AG10803 (cell line): ENCODE data around the gene SH3BP4.

Experiments used
- DNase-seq: peaks from one replicate; pipeline ENCODE4 v3.0.0; 2010; ENCODE audit warnings: low read depth
- H3K4me3 ChIP-seq: 2 replicates; pipeline ENCODE4 v1.5.1; 2011; ENCODE audit warnings: mild to moderate bottlenecking, low read length, control low read depth
- TF ChIP-seq, protein P1 (sequence below): conservative IDR thresholded peaks from 2 replicates; pipeline ENCODE4 v1.5.1; 2011; ENCODE audit warnings: mild to moderate bottlenecking, low read length, control low read depth, inconsistent platforms

The SH3BP4 gene

DNA sequence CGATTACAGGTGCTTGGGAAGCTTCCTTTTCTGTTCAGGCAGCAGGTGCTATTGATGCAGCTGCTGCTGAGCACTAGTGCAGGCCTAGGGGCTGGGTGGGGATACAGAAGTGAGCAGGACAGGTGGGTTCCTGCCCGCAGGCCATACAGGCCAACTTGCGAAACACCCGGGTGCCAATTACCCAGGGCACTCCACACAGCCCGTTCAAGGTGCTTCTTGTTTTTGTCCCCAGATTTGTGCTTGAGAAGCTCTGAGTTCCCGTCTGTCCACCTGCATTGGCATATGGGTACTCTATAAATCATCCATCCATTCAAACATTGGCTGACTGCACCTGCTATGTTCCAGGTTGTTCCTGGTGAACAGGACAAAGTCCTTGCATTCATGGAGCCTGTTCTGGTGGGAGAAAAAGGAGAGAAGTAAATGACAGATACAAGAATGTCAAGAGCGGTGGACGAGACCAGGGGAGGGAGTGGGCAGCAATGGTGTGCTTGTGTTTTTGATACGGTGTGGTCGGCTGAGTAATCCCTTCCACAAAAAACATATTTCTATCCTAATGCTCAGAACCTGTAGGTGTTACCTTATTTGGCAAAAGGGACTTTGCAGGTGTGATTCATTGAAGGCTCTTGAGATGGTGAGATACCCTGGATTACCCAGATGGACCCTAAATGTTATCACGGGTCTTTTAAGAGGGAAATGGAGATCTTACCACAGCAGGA, 31.4 kb downstream of the SH3BP4 start:
- no peak for DNase-seq
- H3K4me3 ChIP-seq = no peak overlapping the region
- TF ChIP-seq, protein P1, sequence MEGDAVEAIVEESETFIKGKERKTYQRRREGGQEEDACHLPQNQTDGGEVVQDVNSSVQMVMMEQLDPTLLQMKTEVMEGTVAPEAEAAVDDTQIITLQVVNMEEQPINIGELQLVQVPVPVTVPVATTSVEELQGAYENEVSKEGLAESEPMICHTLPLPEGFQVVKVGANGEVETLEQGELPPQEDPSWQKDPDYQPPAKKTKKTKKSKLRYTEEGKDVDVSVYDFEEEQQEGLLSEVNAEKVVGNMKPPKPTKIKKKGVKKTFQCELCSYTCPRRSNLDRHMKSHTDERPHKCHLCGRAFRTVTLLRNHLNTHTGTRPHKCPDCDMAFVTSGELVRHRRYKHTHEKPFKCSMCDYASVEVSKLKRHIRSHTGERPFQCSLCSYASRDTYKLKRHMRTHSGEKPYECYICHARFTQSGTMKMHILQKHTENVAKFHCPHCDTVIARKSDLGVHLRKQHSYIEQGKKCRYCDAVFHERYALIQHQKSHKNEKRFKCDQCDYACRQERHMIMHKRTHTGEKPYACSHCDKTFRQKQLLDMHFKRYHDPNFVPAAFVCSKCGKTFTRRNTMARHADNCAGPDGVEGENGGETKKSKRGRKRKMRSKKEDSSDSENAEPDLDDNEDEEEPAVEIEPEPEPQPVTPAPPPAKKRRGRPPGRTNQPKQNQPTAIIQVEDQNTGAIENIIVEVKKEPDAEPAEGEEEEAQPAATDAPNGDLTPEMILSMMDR = no peak

DNA sequence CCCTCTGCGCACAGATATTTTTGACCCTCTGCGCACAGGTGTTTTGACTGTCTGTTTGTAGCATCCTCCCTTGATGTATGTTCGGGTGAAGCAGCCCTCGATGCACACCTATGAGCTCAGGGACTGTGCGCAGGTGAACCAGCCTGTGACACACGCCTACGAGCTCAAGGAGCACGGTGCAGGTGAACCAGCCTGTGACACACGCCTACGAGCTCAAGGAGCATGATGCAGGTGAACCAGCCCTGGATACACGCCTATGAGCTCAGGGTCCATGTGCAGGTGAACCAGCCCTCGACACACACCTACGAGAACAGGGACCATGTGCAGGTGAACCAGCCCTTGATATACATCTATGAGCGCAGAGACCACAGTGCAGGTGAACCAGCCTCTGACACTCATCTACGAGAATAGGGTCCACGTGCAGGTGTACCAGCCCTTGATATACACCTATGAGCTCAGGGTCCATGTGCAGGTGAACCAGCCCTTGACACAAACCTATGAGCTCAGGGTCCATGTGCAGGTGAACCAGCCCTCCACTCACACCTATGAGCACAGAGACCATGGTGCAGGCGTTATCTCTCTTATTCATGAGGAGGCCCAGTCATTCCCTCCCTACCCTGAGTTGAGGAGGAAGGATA, 33.9 kb downstream of the SH3BP4 start:
- H3K4me3 ChIP-seq = no peak overlapping the region
- TF ChIP-seq, protein P1 = no peak
- no peak for DNase-seq

DNA sequence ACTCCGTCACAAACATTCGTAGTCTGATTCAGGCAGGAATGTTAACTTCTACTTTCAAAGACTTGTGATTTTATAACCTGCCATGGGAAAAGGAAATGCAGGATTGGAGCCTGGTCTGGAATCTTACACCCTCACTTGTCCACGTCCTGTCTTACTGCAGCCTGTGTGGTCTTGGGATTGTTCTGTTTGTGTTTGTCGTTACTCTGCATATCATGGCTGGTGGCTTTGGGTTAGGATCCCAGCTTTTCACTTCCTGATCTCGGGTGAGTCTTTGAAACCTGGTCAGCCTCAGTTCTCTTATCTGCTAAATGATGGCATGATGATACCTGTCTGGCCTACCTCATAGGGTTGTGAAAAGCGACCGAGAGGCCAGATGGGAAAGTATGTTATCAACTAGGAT, 34.6 kb downstream of the SH3BP4 start:
- no peak for DNase-seq
- TF ChIP-seq, protein P1 = no peak

DNA sequence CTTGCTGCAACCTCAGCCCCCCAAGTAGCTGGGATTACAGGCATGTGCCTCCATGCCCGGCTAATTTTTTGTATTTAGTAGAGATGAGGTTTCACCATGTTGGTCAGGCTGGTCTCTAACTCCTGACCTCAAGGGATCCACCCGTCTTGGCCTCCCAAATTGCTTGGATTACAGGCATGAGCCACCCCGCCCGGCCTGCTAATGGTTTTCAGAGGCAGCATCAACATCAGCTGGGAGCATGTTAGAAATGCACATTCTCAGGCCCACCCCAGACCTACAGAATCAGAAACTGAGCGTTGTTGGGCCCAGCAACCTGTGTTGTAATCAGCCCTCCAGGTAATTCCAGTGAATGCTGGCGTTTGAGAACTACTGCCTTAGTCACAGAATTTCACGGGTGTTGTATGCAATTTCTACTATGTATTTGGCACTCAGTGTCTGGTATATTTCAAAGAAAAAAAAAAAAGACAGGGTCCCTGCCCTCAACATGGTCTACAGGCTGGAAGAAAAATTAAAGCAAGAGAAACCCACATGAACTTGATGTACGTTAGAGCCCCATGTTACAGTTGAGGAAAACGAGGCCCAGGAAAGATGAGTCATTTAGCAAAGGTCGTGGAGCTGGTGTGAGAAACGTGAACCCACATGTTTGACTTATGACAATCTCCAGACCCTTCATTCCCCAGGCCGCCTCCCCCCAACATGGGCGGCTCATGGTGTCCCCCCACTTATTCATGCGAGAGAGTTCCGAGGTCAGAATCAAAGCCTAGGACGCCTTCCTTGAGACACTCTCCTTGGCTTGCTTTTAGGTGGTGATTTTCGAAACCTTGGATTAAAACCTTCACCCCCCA, 35.3 kb downstream of the SH3BP4 start:
- H3K4me3 ChIP-seq = no peak overlapping the region
- no peak for DNase-seq
- TF ChIP-seq, protein P1 = no peak

More for the DNA sequence above, 34.6 kb downstream of the SH3BP4 start:
- no peak overlapping the region for H3K4me3 ChIP-seq

DNA sequence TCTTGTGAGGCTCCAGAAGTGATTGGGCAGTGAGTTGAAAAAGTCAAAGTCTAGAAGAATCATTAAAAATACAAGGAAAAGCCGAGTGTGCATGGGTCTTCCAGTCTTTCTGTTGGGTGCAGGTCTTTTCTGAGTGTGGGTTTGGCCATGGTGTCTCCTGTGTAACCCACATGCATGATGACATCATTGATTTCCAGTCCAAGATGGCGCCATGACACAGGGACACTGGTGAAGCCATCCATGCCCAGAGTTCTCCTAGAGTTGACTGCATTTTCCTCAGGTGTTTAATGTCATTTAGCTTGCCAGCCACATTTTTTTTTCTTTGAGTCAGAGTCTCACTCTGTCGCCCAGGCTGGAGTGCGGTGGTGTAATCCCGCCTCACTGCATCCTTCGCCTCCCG, 35.9 kb downstream of the SH3BP4 start:
- no peak for DNase-seq
- TF ChIP-seq, protein P1 = no peak
- H3K4me3 ChIP-seq = no peak overlapping the region

DNA sequence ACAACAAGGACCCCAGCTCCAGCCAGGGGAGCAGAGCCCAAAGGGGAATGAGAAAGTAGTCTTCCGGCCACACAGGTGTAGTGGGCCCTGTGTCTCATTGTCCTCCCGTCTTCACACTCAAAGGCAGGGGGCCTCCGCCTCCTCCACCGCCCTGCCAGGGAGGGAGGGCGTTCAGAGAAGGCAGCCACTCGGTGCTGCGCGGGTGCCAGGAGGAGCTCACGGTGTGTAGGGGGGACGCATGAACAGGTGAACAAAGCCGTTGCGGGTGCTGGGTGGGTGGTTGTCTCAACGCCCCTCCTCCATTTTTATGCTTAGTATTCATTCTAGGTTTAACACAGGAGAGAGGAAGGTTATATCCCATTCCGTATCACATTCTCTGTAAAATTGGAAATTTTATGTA, 36.7 kb downstream of the SH3BP4 start:
- H3K4me3 ChIP-seq = no peak overlapping the region
- TF ChIP-seq, protein P1 = no peak

More for the DNA sequence above, 36.7 kb downstream of the SH3BP4 start:
- no peak for DNase-seq
